ENCODE measurements around the gene RXFP4.
"Not testable (repeated sequence)": the region's sequence is repeated elsewhere in the genome, so short reads cannot be mapped to it uniquely, and the experiment has no call there.

Gene RXFP4

GRCh38 chr1:155979597-155980343 is 38.3 kb downstream of the RXFP4 start:
- H3K4me3 ChIP-seq (ENCODE audit: low read depth, low read length), result peak overlapping the region; percentile 89
- no peak for DNase-seq (ENCODE audit: low read depth)
- in situ Hi-C loops (cut with HindIII; ENCODE audit: low sequenced_read_pairs), result no loop called here
- no peak for TF ChIP-seq CTCF (IDR thresholded peaks at IDR 0.05; ENCODE audit: low read depth, low read length, missing control alignments)

- in situ Hi-C loops (cut with HindIII; ENCODE audit: low sequenced_read_pairs), result no loop called here
- H3K4me3 ChIP-seq (ENCODE audit: low read depth, low read length), result peak overlapping the region; percentile 15
- TF ChIP-seq CTCF (IDR thresholded peaks at IDR 0.05; ENCODE audit: low read depth, low read length, missing control alignments), result no peak
- DNase-seq (ENCODE audit: low read depth), result no peak
Observed at GRCh38 chr1:155981266-155982088, 40.0 kb downstream of the RXFP4 start.

- DNase-seq (ENCODE audit: low read depth), result no peak
- peak overlapping the region; percentile 15 for H3K4me3 ChIP-seq (ENCODE audit: low read depth, low read length)
- in situ Hi-C loops (cut with HindIII; ENCODE audit: low sequenced_read_pairs), result no loop called here
- no peak for TF ChIP-seq CTCF (IDR thresholded peaks at IDR 0.05; ENCODE audit: low read depth, low read length, missing control alignments)
Observed at GRCh38 chr1:155982106-155982505, 40.7 kb downstream of the RXFP4 start.

GRCh38 chr1:155983191-155984024 is 42.0 kb downstream of the RXFP4 start:
- no peak for TF ChIP-seq CTCF (IDR thresholded peaks at IDR 0.05; ENCODE audit: low read depth, low read length, missing control alignments)
- in situ Hi-C loops (cut with HindIII; ENCODE audit: low sequenced_read_pairs), result no loop called here
- DNase-seq (ENCODE audit: low read depth), result peak; percentile 85
- peak overlapping the region; percentile 15 for H3K4me3 ChIP-seq (ENCODE audit: low read depth, low read length)

GRCh38 chr1:155984341-155984740 is 42.9 kb downstream of the RXFP4 start:
- TF ChIP-seq CTCF (IDR thresholded peaks at IDR 0.05; ENCODE audit: low read depth, low read length, missing control alignments), result no peak
- in situ Hi-C loops (cut with HindIII; ENCODE audit: low sequenced_read_pairs), result no loop called here
- no peak for DNase-seq (ENCODE audit: low read depth)
- no peak overlapping the region for H3K4me3 ChIP-seq (ENCODE audit: low read depth, low read length)

GRCh38 chr1:155984903-155985645 is 43.6 kb downstream of the RXFP4 start:
- DNase-seq (ENCODE audit: low read depth); H3K4me3 ChIP-seq (ENCODE audit: low read depth, low read length); in situ Hi-C loops (cut with HindIII; ENCODE audit: low sequenced_read_pairs): not testable (repeated sequence)
